Pancreas (tissue), 10 donors: ENCODE data around the gene PRR29. TPM values are rescaled to one million over a fixed set of nuclear protein-coding genes. Genes with fewer than 3 reads are reported as not detected.

ENCODE experiments used
- ATAC-seq, 4 donors: fragments of 200-7000 bp; cut with Tn5 transposase; one replicate each; pipeline versions ENCODE4 v1.8.0 to v1.9.1; 2020; ENCODE audit warnings: mild to moderate bottlenecking in 4 of 4, moderate library complexity in 4 of 4
- DNase-seq, 6 donors: peaks; one replicate each; pipeline ENCODE4 v3.0.0-alpha.2; 2020
- FAIRE-seq: peaks from 2 replicates; lab custom pipeline; 2012; peaks lifted over from hg19 to GRCh38; lab: Jason Lieb, UNC
- H3K27ac ChIP-seq, 4 donors: fragments of 200-600 bp; sonication (generic); 1 replicate in 3 of 4; 2 replicates in 1 of 4; pipeline versions ENCODE4 v1.5.0 to v1.8.0; 2020
- H3K27me3 ChIP-seq, 4 donors: fragments of 200-600 bp; one replicate each; pipeline ENCODE4 v1.8.0; 2021
- H3K36me3 ChIP-seq, 3 donors: fragments of 200-600 bp; sonication (generic) in 1 of 3; one replicate each; pipeline versions ENCODE4 v1.5.0 to v1.8.0; 2020 to 2021
- H3K4me1 ChIP-seq, 3 donors: fragments of 200-600 bp; one replicate each; pipeline ENCODE4 v1.8.0; 2021
- H3K4me3 ChIP-seq, 4 donors: fragments of 200-600 bp; sonication (generic) in 2 of 4; one replicate each; pipeline versions ENCODE4 v1.5.0 to v1.8.0; 2020 to 2021
- H3K9me3 ChIP-seq, 4 donors: fragments of 200-600 bp; one replicate each; pipeline ENCODE4 v1.8.0; 2021
- WGBS, 2 donors: extraction: QIAGEN DNeasy Blood & Tissue Kit; methylation state at CpG; one replicate each; pipeline ENCODE4 v1.1.7; 2013; 5-methylcytosine and 5-hydroxymethylcytosine counted together
- intact Hi-C, 3 donors: fragments of 100-400 bp; cut with DNase I; formaldehyde crosslinking; loops; one replicate each; pipeline versions ENCODE4 v1.11.1 to v1.14.2; 2022
- polyA plus RNA-seq, 2 donors: library from polyadenylated mRNA; stranded (reverse); fragments of 200-250 nt; gene quantifications; one replicate each; pipeline ENCODE4 v1.2.3, GENCODE V29; 2013
- total RNA-seq, 6 donors: library from RNA; stranded (reverse); fragmentation: NEBNext Ultra II Directional in 4 of 6; extraction: Animal tissue kit (Norgen Biotek cat#: 25700) in 4 of 6; gene quantifications; one replicate each; pipeline versions ENCODE4 v1.2.1 to v1.2.4, GENCODE V29; 2021 to 2023
- TF ChIP-seq, protein P1 (sequence below), 4 donors: fragments of 200-600 bp; sonication (generic) in 3 of 4; IDR thresholded peaks; one replicate each; pipeline versions ENCODE4 v1.5.0 to v1.8.0; 2021; ENCODE audit warnings: antibody characterized with exemption in 4 of 4
- donor health status: healthy with polysubstance abuse.
- donor health status: DM: no; HTN: no; CAD: no; lungs with moderate emphysema.
- donor health status: DM: no; HTN: no; CAD: no.
- donor health status: control.
- donor health status: control.
- donor health status: Bipolar disorder and iron deficiency.
- donor health status: DM: yes; HTN: yes; CAD: no.
- donor health status: DM: no; HTN: no; CAD: no.
- donor health status: DM: no; HTN: no; CAD: no.
- donor health status: DM: yes; HTN: yes; CAD: no.

Gene PRR29
- total RNA-seq (under 1 TPM in 4 of 6 donors, not detected in 2; 0.14 to 0.22 (median 0.20) TPM), polyA plus RNA-seq (under 1 TPM; 0.35 to 0.46 TPM)

DNA sequence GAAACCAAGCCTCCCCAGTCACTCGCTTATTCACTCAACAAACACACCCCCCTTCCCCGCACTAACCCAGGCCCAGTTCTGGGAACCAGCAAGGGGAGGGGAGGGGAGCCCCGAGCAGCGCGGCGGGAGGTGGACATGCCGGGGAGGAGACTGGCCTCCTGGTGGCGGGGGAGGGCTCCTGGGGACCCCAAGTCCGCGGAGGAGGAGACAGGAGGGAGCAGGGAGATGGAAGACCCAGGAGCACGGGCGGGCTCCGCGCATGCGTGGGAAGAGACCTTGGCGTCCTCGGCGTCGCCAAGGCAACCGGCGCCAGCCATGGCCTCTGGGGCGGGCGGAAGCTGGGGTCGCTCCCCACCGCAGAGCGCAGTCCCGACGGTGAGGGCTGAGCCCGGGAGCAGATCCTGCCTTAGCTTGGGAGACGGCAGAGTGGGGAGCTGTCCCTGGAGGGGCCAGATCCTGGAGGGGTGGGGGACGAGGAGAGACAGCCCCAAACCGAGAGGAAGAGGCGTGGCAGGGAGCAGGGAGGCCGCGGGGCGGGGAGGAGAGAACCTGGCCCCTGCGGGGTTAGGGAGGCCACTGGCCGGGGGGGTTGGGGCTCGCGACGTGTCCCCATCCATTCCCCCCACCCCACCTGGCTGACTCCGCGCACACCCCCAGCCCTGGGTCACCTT lies at the start of gene PRR29:
TSS of gene PRR29 (plus strand) at position 302 of the 671 bp plus-strand sequence. CDS start at position 316, 14 bp downstream.
- Histone ChIP-seq H3K4me1 (peaks cover 0 to 4% (median 0%) of the 10 kb centered on the region in 3 donors), H3K9me3 (no peaks in the 10 kb centered on the region), H3K4me3 (peak within 1 kb of the TSS; percentile 11 to 61 (median 50)), H3K36me3 (no peaks in the 10 kb centered on the region), H3K27ac (no peak within 1 kb of the TSS), H3K27me3 (no peaks in the 10 kb centered on the region)
- DNase-seq (peak; percentile 64 to 92 (median 78)), FAIRE-seq (no peak), ATAC-seq (peak; percentile 82 to 91 (median 87))
- WGBS, 2 donors, result 1% methylated on average over 26 to 43 of the region's 43 CpGs
- TF ChIP-seq, protein P1, sequence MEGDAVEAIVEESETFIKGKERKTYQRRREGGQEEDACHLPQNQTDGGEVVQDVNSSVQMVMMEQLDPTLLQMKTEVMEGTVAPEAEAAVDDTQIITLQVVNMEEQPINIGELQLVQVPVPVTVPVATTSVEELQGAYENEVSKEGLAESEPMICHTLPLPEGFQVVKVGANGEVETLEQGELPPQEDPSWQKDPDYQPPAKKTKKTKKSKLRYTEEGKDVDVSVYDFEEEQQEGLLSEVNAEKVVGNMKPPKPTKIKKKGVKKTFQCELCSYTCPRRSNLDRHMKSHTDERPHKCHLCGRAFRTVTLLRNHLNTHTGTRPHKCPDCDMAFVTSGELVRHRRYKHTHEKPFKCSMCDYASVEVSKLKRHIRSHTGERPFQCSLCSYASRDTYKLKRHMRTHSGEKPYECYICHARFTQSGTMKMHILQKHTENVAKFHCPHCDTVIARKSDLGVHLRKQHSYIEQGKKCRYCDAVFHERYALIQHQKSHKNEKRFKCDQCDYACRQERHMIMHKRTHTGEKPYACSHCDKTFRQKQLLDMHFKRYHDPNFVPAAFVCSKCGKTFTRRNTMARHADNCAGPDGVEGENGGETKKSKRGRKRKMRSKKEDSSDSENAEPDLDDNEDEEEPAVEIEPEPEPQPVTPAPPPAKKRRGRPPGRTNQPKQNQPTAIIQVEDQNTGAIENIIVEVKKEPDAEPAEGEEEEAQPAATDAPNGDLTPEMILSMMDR (IDR thresholded peaks at IDR 0.05), result no peak
- intact Hi-C loops, result no loop called here

DNA sequence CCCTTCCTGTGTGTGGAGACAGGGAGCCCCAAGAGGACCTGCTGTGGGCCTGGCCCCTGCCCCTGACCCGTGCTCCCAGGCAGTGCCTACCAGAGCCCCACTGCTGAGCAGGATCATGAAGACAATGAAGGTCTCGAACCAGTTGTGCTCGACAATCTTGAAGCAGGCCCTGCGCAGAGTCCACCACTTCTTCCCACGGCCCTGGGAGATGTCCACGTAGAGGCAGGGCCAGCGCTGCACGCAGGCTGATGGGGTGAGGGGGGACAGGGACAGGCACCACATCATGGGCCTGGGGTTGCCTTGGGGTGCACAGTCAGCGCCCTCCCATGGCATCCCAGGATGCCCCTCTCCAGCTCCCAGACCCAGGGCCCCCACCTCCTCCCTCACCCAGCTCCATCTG lies 49.6 kb upstream of the PRR29 start:
- Histone ChIP-seq H3K36me3 (no peaks in the 10 kb centered on the region), H3K27me3 (no peaks in the 10 kb centered on the region), H3K4me1 (no peaks in the 10 kb centered on the region), H3K4me3 (no peak overlapping the region), H3K27ac (no peak overlapping the region), H3K9me3 (no peaks in the 10 kb centered on the region)
- ATAC-seq (no peak), FAIRE-seq (no peak), DNase-seq (peak in 1 of 6 donors; percentile 47)
- TF ChIP-seq, protein P1 (IDR thresholded peaks at IDR 0.05), result no peak
- intact Hi-C loops, result no loop called here
- 76 to 80% methylated on average over 8 to 9 of the region's 9 CpGs for WGBS, 2 donors

GRCh38 chr17:63949576-63950250 lies 48.4 kb upstream of the PRR29 start:
- DNase-seq (peak in 1 of 6 donors; percentile 66), FAIRE-seq (no peak), ATAC-seq (no peak)
- H3K4me3 ChIP-seq, result no peak overlapping the region
- H3K27ac ChIP-seq, result no peak overlapping the region
- H3K4me1 ChIP-seq, result no peaks in the 10 kb centered on the region
- H3K9me3 ChIP-seq, result no peaks in the 10 kb centered on the region
- intact Hi-C loops, result no loop called here
- TF ChIP-seq, protein P1 (IDR thresholded peaks at IDR 0.05), result no peak
- H3K27me3 ChIP-seq, result no peaks in the 10 kb centered on the region
- WGBS, 2 donors, result 69% methylated on average over 18 of the region's 18 CpGs
- H3K36me3 ChIP-seq, result no peaks in the 10 kb centered on the region

GRCh38 chr17:63950940-63951907 lies 46.9 kb upstream of the PRR29 start:
- Histone ChIP-seq H3K36me3 (no peaks in the 10 kb centered on the region), H3K9me3 (no peaks in the 10 kb centered on the region), H3K27me3 (no peaks in the 10 kb centered on the region), H3K4me1 (no peaks in the 10 kb centered on the region), H3K4me3 (no peak overlapping the region), H3K27ac (no peak overlapping the region)
- peak; percentile 38 to 85 (median 68) for DNase-seq
- WGBS, 2 donors, result 59 to 69% methylated on average over 29 of the region's 29 CpGs
- no peak for FAIRE-seq
- TF ChIP-seq, protein P1 (IDR thresholded peaks at IDR 0.05), result peak; percentile 17 to 46 (median 36)
- peak; percentile 51 to 80 (median 72) for ATAC-seq
- intact Hi-C loops, result no loop called here
